ENCODE data around the gene TMEM129.
A peak's percentile ranks its signal among the peaks of the same experiment; 100 is the strongest.

The TMEM129 gene

DNA sequence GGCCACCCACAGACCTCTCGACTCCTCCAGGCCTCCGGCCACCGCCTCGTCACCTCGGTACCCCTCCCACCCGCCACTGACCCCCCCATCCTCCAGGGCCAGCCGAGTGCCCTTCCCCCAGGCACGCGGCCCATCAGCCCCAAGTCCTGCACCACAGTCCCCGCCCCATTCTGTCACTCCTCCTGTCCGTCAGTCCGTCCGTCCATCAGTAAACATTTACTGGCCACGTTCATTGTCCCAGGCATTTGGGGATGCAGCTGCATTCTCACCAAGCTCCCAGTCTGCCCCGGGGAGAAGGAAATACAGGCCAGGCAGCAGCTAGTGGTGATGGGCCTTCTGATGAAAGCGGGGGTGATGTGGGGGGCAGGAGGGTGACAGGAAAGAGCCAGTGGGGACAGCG lies 36.7 kb upstream of the TMEM129 start:
- no peak for DNase-seq

DNA sequence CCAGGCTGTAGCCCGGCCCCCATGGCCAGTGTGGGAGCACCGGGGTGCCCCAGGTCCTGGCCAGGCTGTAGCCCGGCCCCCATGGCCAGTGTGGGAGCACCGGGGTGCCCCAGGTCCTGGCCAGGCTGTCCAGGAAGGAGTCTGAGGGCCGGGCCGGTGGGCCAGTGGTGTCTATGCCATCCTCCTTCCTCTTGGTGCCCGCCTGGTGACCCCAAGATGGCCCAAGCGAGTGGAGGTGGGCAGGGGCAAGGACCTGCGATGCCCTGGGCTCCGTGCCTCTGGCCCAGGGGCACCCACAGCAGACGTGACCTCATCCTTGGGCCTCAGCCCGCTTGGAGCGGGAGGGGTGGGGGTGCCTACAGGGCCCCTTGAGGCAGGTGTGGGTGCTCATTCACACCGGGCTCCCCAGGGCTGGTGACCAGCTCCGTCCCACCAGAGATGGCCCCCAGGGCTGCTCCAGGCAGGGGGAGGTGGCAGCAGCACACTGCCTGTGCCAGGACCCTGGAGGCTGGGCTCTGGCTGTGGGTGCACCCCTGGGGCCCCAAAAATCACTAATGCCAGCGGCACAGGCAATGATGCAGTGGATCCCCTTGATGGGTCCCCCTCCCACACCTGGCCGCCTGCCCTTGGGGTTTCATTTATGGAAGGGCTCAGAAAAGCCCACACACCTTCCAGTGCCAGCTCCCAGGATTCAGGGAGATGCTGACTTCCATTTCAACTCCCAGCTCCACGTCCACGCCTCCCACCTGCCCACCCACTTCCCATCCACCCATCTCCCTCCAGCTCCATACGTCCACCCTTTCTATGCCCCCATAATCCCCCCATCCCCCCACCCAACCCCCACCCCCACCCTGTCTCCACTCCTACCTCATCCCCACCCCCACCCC lies 36.0 kb upstream of the TMEM129 start:
- DNase-seq: no peak

DNA sequence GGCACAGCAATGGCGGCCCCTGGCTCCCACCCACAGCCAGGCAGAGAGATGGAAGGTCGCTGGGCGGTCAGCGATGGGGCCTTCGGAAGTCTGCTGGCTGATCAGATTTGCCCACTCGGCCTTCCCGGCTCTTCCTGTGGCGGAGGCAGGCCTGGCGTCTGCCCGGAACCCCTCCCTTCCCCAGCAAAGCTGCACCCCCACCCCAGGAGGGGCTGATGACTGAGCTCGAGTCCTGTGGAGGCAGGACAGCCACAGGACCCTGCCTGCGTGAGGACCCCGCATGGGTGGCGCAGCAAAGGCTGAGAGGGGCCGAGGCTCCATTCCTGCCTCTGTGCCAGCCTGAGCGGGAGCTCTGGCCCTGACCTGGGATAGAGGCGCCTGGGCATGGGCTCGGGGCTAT lies 35.0 kb upstream of the TMEM129 start:
- DNase-seq: no peak

DNA sequence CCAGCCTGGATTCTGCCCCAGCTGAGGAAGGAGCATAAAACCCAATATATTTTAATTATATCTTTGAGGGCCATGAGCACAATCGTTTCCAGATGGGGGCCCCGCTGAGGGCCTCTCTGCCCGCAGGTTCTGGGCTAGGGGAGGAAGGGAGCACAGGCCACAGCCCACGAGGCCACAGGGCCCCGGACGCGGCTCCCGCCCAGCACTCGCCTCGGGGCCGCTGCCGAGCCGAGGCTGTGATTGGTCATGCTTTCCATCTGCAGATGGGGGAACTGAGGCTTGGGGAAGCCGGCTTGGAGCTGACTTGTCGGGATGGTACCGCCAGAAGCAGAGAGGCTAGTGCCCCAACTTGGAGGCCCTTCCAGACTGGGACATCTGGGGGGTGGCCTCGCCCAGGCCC lies 34.2 kb upstream of the TMEM129 start:
- no peak for DNase-seq

DNA sequence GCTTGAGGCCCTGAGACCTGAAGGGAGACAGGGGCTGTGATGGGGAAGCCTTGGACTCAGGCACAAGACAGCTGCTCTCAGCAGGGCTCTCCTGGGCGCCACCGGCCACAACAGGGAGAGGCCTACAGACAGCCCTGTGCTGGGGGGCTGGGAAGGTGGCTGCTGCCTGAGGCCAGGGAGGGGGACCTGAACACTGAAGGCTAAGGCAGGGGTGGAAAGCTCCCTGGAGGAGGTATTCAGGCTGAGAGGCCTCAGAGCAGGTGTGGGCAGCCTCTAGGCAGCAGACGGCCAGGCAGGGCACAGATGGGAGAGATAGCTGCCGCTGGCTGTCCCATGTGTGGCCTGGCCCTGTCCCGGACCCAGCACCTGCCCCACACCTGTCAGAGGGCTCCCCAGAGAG lies 33.2 kb upstream of the TMEM129 start:
- peak; percentile 54 for DNase-seq

DNA sequence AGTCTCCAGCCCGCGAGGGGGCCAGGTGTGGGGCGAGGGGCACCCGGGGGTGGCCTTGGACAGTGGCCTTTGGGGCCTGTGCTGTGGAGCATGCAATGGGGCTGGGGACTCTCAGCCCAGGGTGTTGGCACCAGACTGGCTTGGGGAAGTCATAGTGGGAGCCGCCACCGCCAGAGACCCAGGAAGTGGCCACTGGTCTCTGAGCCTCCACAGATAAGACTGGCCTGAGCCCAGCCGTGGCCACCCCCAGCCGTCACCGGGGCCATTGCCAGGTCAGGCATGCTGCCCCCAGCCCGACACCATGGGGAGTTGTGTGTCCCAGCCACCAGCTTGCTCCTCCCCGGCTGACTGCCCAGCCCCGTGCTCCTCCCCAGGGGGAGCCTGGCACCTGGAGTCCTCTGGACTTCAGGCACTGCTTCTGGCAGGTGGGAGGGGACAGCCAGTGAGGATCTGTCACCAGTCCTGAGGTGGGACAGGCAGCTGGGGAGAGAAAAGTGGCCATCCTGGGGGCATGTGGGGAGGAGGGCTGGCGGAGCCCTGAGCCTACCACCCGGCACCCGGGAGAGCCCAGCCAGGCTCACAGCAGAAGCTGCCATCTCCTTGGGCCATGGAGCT lies 32.7 kb upstream of the TMEM129 start:
- no peak for DNase-seq

DNA sequence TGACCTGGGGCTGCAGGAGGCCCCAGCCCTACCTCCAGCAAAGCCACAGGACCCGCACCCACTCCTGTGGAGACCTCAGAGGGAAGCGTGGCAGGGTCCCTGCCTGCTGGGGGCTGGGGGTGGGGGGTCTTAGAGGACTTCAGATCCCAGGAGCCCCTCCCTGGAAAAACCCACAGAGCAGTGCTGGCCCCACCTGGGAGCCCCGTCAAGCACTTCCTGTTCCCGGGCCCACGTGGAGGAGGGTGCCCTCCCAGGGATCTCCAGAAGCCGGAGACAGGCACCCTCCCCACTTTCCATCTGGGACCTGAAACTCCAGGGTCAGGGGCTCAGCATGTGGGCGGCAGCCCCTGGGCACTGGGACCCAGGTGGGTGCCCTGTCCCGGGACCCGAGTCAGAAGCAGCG lies 32.2 kb upstream of the TMEM129 start:
- no peak for DNase-seq

DNA sequence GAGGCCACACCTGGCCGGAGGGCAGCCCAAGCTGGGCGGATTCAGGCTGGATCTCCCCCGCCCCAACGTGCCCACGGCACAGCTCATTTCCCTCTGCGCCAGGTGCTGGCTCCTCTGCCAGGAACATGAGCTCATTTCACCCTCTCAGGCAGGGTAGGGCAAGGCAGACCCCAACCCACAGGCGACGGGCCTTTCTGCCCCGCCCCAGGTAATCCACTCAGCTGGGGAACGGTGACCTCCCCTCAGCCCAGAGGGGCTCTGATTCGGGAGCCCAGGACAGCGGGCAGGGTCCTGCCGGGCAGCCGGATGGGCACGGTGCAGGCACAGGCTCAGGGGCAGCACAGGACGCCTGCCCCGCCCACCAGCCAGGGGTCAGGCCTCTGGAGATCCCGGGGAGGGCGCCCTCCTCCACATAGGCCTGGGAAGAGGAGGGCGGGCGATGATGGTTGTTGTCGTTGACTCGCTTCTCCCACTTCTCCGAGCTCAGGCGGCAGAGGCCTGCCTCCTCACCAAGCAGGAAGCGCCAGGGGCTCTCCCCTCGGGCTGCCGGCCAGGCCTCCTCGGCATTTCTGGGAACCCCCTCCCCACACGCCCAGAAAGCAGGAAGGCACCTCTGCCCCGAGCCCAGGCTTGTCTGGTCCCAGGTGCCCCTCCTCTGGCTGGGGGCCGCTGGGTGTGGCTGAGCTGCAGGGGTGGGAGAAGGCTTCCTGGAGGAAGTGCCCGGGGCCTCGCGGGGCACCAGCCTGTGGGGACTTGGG lies 31.3 kb upstream of the TMEM129 start:
- no peak for DNase-seq

DNA sequence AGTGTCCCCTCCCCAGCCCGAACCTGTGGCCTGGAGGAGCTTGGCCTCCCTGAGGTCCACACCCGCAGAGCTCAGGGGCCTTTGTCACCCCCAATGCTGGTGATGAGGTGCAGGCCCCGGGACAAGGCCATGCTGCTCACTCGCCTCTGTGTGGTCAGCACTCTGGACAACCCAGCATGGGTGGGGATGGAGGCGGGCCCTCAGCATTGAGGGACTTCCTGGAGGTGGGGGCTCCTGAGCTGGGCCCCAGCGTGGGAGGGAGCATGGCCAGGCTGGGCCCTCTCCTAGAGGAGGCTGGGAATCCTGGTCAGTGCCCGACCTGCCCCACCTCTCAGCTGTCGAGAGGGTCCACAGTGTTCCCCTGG lies 30.8 kb upstream of the TMEM129 start:
- no peak for DNase-seq

- no peak for DNase-seq
Measured at GRCh38 chr4:1751155-1751918, 30.2 kb upstream of the TMEM129 start.

- DNase-seq: no peak
Measured at GRCh38 chr4:1750381-1751154, 29.4 kb upstream of the TMEM129 start.

- DNase-seq: no peak
Measured at GRCh38 chr4:1749826-1750225, 28.7 kb upstream of the TMEM129 start.

DNA sequence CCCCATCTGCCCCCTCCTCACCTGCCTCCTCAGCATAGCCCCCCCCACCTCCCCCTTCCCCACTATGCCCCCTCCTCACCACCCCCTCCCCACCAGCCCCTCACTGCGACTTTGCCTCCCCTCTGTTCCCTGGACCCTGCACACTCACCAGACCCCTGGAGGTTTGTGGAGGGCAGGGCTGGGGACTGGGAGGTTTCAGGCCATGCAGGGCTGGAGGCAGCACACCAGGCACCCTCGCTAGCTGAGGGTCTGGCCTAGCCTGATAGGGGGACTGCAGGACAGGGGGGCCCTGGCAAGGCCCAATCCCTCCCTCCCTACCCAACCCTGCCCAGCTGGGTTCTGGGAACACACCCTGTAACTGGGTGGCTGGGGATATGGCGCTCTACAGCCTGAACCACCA lies 28.2 kb upstream of the TMEM129 start:
- DNase-seq: no peak

DNA sequence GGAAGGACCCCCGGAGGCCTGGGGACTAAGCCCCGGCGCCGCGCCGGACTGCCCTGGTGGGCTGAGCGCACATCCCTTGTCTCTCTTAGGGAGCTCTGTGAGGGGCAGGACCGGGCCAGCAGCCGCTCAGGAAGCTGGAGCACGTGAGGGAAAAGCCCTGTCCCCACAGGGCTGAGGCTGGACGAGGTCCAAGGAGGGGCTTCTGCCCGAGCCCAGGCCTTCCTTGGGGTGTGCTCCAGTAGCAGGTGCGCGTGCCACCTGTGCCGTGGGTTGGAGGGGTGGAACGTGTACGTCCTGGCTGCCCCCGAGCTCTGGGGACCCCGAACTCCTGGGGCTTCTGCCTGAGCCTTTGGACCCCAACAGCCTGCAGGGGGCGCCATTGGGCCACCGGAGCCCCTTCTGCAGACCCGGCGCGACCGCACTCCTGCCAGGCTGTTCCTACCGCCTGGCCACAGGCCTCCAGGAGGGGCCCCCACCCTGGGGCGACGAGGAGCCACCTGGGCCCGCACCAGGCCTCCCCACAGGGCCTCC lies 27.4 kb upstream of the TMEM129 start:
- peak; percentile 48 for DNase-seq

DNA sequence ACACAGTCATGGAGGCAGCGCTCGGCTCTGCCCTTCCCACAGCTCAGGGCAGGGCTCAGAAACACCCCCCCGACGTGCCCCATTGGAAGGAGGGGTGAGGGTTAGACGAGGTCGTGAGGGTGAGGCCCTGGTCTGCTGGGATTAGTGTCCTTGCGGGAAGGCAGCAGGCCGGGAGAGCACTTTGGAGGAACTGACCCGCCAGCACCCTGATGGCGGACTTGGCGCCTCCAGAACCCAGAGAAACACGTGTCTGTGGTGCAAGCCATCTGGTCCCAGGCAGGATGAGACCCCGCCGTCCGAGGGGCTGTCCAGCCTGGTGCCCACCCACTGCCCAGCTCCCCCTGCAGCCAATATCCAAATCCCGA lies 26.5 kb upstream of the TMEM129 start:
- DNase-seq: no peak

DNA sequence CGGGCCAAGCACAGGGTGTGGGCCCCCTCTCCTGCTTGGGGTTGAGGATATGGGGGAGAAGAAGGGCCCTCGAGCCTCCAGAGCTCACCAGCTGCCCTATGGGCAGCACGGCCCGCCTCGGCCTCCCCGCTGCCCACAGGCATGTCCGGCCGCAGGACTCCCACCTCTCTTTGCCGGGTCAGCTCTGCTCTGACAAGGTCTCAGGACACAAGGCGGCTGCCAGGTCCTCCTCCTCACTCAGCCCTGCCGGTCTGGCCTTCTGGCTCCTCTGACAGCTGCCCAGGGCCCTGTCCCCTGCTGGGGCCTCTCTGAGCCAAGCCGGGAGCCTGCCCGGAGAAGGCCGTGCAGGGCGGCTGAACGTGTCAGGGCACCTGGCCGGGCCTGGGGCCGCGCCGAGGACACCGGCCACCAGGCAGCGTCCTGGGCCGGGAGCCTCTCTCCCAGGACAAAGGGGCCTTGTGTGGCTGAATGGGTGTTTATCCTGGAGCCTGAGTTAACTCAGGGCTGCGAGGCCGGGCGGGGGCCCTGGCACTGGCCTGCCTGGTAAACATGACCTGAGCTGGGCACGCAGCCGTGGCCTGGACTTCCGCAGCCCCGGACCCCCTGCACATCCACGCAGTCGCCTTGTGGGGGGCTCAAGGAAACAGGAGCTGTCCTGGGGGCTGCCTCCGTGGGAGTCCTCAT lies 25.9 kb upstream of the TMEM129 start:
- no peak for DNase-seq

DNA sequence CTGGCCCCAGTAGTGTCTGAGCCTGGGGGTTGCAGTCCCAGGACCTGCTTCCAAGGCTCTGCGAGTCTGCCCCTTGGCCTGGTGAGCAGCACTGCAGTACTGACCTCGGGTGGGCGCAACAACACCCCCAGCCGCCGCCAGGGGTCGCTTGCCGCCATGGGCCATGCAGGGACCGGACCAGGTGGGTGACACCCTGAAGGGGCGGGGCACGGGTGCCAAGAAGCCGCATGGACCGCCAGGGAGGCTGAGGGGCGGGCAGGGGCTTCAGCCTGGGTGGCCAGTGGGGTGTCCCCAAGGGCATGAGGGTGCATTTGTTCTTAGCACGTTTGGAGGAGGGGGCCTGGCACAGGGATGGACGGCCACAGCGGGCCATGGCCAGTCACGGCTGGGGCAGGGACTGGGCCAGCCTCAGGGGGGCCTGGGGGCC lies 25.2 kb upstream of the TMEM129 start:
- DNase-seq: no peak

- no peak for DNase-seq
Measured at GRCh38 chr4:1745697-1746096, 24.6 kb upstream of the TMEM129 start.

GRCh38 chr4:1745165-1745564 lies 24.0 kb upstream of the TMEM129 start:
- DNase-seq: no peak

DNA sequence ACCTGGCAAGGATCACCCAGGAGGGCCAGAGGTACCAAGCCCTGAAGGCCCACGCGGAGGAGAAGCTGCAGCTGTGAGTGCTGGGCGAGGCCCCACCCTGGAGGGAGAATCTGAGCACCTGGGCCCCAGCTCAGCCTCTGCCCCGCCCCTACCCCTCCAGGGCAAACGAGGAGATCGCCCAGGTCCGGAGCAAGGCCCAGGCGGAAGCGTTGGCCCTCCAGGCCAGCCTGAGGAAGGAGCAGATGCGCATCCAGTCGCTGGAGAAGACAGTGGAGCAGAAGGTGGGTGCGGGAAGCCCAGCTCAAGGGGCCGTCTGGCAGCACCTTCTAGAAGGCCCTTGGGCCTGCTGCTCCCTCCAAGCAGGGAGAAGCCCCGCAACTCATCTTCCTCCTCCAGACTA lies 23.4 kb upstream of the TMEM129 start:
- no peak for DNase-seq

GRCh38 chr4:1743975-1744374 lies 22.9 kb upstream of the TMEM129 start:
- no peak for DNase-seq

GRCh38 chr4:1743551-1743950 lies 22.4 kb upstream of the TMEM129 start:
- DNase-seq: no peak

Data from NCI-H2171 (cell line).